Endothelial cell of umbilical vein (primary cell): ENCODE results near the gene ZNF775. TPM values are rescaled to one million over a fixed set of nuclear protein-coding genes. Genes with fewer than 3 reads are reported as not detected.

Experiments used
- BruUV-seq: library from RNA; stranded (reverse); fragments of 400-500 nt; replicated peaks from 2 replicates; lab custom pipeline; 2021; lab: Mats Ljungman, UMichigan
- CTCF ChIA-PET: fragments of 300-600, 350-600 bp; sonication (Branson Sonifier 250); formaldehyde crosslinking; loops from one replicate; lab custom pipeline; 2021; ENCODE audit warnings: antibody characterized with exemption, inconsistent platforms; lab: Charles Lee
- POLR2A ChIA-PET: fragments of 300-600, 350-600 bp; sonication (Branson Sonifier 250); formaldehyde crosslinking; loops from one replicate; lab custom pipeline; 2021; ENCODE audit warnings: antibody characterized with exemption, inconsistent platforms; lab: Charles Lee
- DNase-seq: peaks from one replicate; pipeline ENCODE4 v3.0.0-alpha.2; 2011; ENCODE audit warnings: low read depth, low spot score
- FAIRE-seq: peaks from 2 replicates; lab custom pipeline; 2011; peaks lifted over from hg19 to GRCh38; lab: Jason Lieb, UNC
- H2AFZ ChIP-seq: 2 replicates; pipeline ENCODE4 v1.6.0; 2012; ENCODE audit warnings: low read depth, low read length, control low read depth, inconsistent platforms
- H3K27ac ChIP-seq: 2 replicates; pipeline ENCODE4 v1.5.1; 2011; ENCODE audit warnings: low read depth, mild to moderate bottlenecking, control low read depth, low read length, moderate library complexity; ENCODE audit not compliant: insufficient read depth
- H3K27me3 ChIP-seq, 2 experiments: 2 replicates each; pipeline versions ENCODE4 v1.6.0 to v1.6.1; 2011; ENCODE audit warnings: low read length in 2 of 2, mixed read lengths in 1 of 2; ENCODE audit not compliant: control insufficient read depth in 2 of 2, insufficient read depth in 2 of 2
- H3K36me3 ChIP-seq, 2 experiments: 2 replicates in 1 of 2; 3 replicates in 1 of 2; pipeline ENCODE4 v1.5.1; 2011; ENCODE audit warnings: low read length in 2 of 2, mild to moderate bottlenecking in 1 of 2, moderate library complexity in 1 of 2; ENCODE audit not compliant: control insufficient read depth in 2 of 2, insufficient read depth in 2 of 2; ENCODE audit errors: extremely low read depth in 1 of 2
- H3K4me1 ChIP-seq: 3 replicates; pipeline ENCODE4 v1.5.1; 2011; ENCODE audit warnings: mild to moderate bottlenecking, low read length; ENCODE audit not compliant: control insufficient read depth, insufficient read depth; ENCODE audit errors: extremely low read depth
- H3K4me2 ChIP-seq: 2 replicates; pipeline ENCODE4 v1.6.1; 2011; ENCODE audit warnings: low read length, control low read depth, mixed read lengths; ENCODE audit not compliant: insufficient read depth
- H3K4me3 ChIP-seq, 3 experiments: fragments of 200-600 bp in 1 of 3; sonication (generic), shearing (Covaris generic) in 1 of 3; replicated peaks in 1 of 3; 2 replicates each; pipeline ENCODE4 v1.5.1; 2011 to 2016; ENCODE audit warnings: control low read depth in 3 of 3, low read length in 3 of 3, mild to moderate bottlenecking in 2 of 3, inconsistent platforms in 1 of 3, low read depth in 1 of 3, moderate library complexity in 1 of 3; ENCODE audit not compliant: insufficient read depth in 1 of 3
- H3K79me2 ChIP-seq: 2 replicates; pipeline ENCODE4 v1.6.0; 2012; ENCODE audit warnings: low read length, inconsistent platforms; ENCODE audit not compliant: control insufficient read depth, insufficient read depth
- H3K9ac ChIP-seq: replicated peaks from 2 replicates; pipeline ENCODE3; 2011; ENCODE audit warnings: low read length, control low read depth; ENCODE audit not compliant: insufficient read depth; ENCODE audit errors: extremely low read depth
- H3K9me1 ChIP-seq: replicated peaks from 3 replicates; pipeline ENCODE4 v1.6.0; 2011; ENCODE audit warnings: mild to moderate bottlenecking, low read length; ENCODE audit not compliant: control insufficient read depth, insufficient read depth; ENCODE audit errors: extremely low read depth
- H3K9me3 ChIP-seq: replicated peaks from 2 replicates; pipeline ENCODE4 v1.5.1; 2012; ENCODE audit warnings: low read length, inconsistent platforms; ENCODE audit not compliant: control insufficient read depth, insufficient read depth
- H4K20me1 ChIP-seq: replicated peaks from 2 replicates; pipeline ENCODE3; 2011; ENCODE audit warnings: mild to moderate bottlenecking, low read length; ENCODE audit not compliant: control insufficient read depth, insufficient read depth; ENCODE audit errors: extremely low read depth
- CTCF ChIP-seq, 2 donors: IDR thresholded peaks; 1 replicate in 1 of 2; 2 replicates in 1 of 2; pipeline ENCODE4 v1.5.1; 2011; ENCODE audit warnings: low read length in 2 of 2, mild to moderate bottlenecking in 2 of 2, moderate library complexity in 2 of 2, control low read depth in 1 of 2, inconsistent platforms in 1 of 2, low read depth in 1 of 2; ENCODE audit not compliant: insufficient read depth in 1 of 2; ENCODE audit errors: extremely low read depth in 1 of 2
- GATA2 ChIP-seq: IDR thresholded peaks from 2 replicates; pipeline ENCODE4 v1.7.0; 2011; ENCODE audit warnings: low read depth, mild to moderate bottlenecking, moderate library complexity, mixed read lengths, low read length; ENCODE audit not compliant: insufficient read length, insufficient read depth
- JUN ChIP-seq: IDR thresholded peaks from 2 replicates; pipeline ENCODE4 v1.6.1; 2011; ENCODE audit warnings: borderline replicate concordance, low read depth; ENCODE audit not compliant: insufficient read length, insufficient read depth
- MAX ChIP-seq: IDR thresholded peaks from 2 replicates; pipeline ENCODE4 v1.6.1; 2011; ENCODE audit not compliant: insufficient read depth, insufficient read length
- POLR2A ChIP-seq: IDR thresholded peaks from 2 replicates; pipeline ENCODE4 v1.6.1; 2012; ENCODE audit warnings: low read depth, mild to moderate bottlenecking, control low read depth, low read length
- POLR2AphosphoS5 ChIP-seq: IDR thresholded peaks from 2 replicates; pipeline ENCODE4 v1.6.1; 2012; ENCODE audit warnings: low read depth, mild to moderate bottlenecking, control low read depth, low read length, moderate library complexity; ENCODE audit not compliant: insufficient read depth
- dilution Hi-C: fragments of 300-500 bp; cut with MboI; formaldehyde crosslinking; loops from one replicate; pipeline ENCODE4 v1.15.0; 2019; ENCODE audit warnings: low sequenced_read_pairs; ENCODE audit not compliant: extremely low pct_ligation_motif_present
- intact Hi-C: fragments of 100-400 bp; cut with micrococcal nuclease; formaldehyde crosslinking; loops from one replicate; pipeline ENCODE4 v1.10.0; 2022
- polyA plus RNA-seq, 4 experiments: library from polyadenylated mRNA; depleted of rRNA in 3 of 4; stranded (reverse) in 3 of 4; unstranded in 1 of 4; fragments of >200 nt; gene quantifications; 2 replicates each; pipeline versions ENCODE4 v1.2.1 to v1.2.3, GENCODE V29; 2011 to 2012; ENCODE audit warnings: missing spikeins in 1 of 4
- total RNA-seq: library from RNA; stranded (reverse); gene quantifications from 2 replicates; pipeline ENCODE4 v1.2.3, GENCODE V29; 2021

Gene ZNF775
- total and polyA plus RNA-seq, 2 donors (not counting 3 experiments of a cell fraction or from before 2014, with no cell fraction given), result 5.8 to 8.3 TPM

- no peak overlapping the region for H2AFZ ChIP-seq
- no peak overlapping the region for H3K27ac ChIP-seq
- TF ChIP-seq JUN (no peak), GATA2 (no peak), MAX (no peak), POLR2AphosphoS5 (no peak)
- ChIA-PET CTCF (no interaction called here), POLR2A (no interaction called here)
- H3K4me2 ChIP-seq, result no peak overlapping the region
- H3K4me3 ChIP-seq, result no peak overlapping the region
- H3K9me3 ChIP-seq, result no peaks in the 10 kb centered on the region
- intact Hi-C loops (no loop called here), dilution Hi-C loops (no loop called here)
- H3K9ac ChIP-seq, result no peak overlapping the region
- DNase-seq (no peak), FAIRE-seq (no peak)
- BruUV-seq, result no TSS peak
- H3K4me1 ChIP-seq, result peaks cover under 1% of the 10 kb centered on the region
- peaks cover 0 to 17% of the 10 kb centered on the region in 2 experiments for H3K36me3 ChIP-seq
- no peaks in the 10 kb centered on the region for H3K9me1 ChIP-seq
- no peaks in the 10 kb centered on the region for H3K27me3 ChIP-seq
- no peaks in the 10 kb centered on the region for H3K79me2 ChIP-seq
- no peaks in the 10 kb centered on the region for H4K20me1 ChIP-seq
Measured at GRCh38 chr7:150398965-150399320, 19.8 kb downstream of the ZNF775 start.

GRCh38 chr7:150399421-150400007 lies 20.4 kb downstream of the ZNF775 start:
- Histone ChIP-seq H3K9me1 (no peaks in the 10 kb centered on the region), H3K36me3 (peaks cover 0 to 17% of the 10 kb centered on the region in 2 experiments), H2AFZ (no peak overlapping the region), H3K9me3 (no peaks in the 10 kb centered on the region), H3K4me3 (no peak overlapping the region), H3K79me2 (no peaks in the 10 kb centered on the region), H4K20me1 (no peaks in the 10 kb centered on the region), H3K27me3 (no peaks in the 10 kb centered on the region), H3K4me1 (peaks cover 6% of the 10 kb centered on the region), H3K4me2 (no peak overlapping the region), H3K27ac (no peak overlapping the region), H3K9ac (no peak overlapping the region)
- no TSS peak for BruUV-seq
- TF ChIP-seq CTCF (IDR thresholded peaks at IDR 0.05; ENCODE audit: extremely low read depth in 1 of 2, insufficient read depth in 1 of 2, low read depth in 1 of 2, low read length in 2 of 2) (no peak), POLR2A (no peak)
- no peak for FAIRE-seq
- DNase-seq, result no peak
- ChIA-PET POLR2A (no interaction called here), CTCF (no interaction called here)
- intact Hi-C loops (no loop called here), dilution Hi-C loops (no loop called here)
